Right cardiac atrium (tissue), 5 donors: ENCODE measurements around the gene UGT2A2. TPM values are rescaled to one million over a fixed set of nuclear protein-coding genes. Genes with fewer than 3 reads are reported as not detected.
A peak's percentile ranks its signal among the peaks of the same experiment; 100 is the strongest.

Experiments
- ATAC-seq, 2 donors: fragments of 200-7000 bp; cut with Tn5 transposase; one replicate each; pipeline versions ENCODE4 v1.8.0 to v1.9.1; 2020; ENCODE audit warnings: moderate library complexity in 2 of 2, mild to moderate bottlenecking in 1 of 2
- DNase-seq, 3 donors: peaks; one replicate each; pipeline ENCODE4 v3.0.0-alpha.2; 2020
- H3K27ac ChIP-seq: one replicate; pipeline ENCODE4 v1.5.1; 2013; ENCODE audit warnings: mild to moderate bottlenecking, low read length, control low read depth, moderate library complexity
- H3K27me3 ChIP-seq: one replicate; pipeline ENCODE4 v1.6.1; 2013; ENCODE audit not compliant: control insufficient read depth, insufficient read depth
- H3K4me1 ChIP-seq: one replicate; pipeline ENCODE4 v1.6.1; 2013; ENCODE audit warnings: low read length; ENCODE audit not compliant: control insufficient read depth, insufficient read depth
- H3K4me3 ChIP-seq: one replicate; pipeline ENCODE4 v1.5.1; 2013; ENCODE audit warnings: low read length, control low read depth
- H3K9me3 ChIP-seq: one replicate; pipeline ENCODE4 v1.6.1; 2013; ENCODE audit warnings: low read length; ENCODE audit not compliant: control insufficient read depth
- WGBS: extraction: QIAGEN DNeasy Blood & Tissue Kit; methylation state at CpG from one replicate; pipeline ENCODE4 v1.1.7; 2013; 5-methylcytosine and 5-hydroxymethylcytosine counted together
- intact Hi-C, 4 donors: fragments of 100-400 bp; cut with DNase I; formaldehyde crosslinking; loops; one replicate each; pipeline versions ENCODE4 v1.11.0 to v1.14.0; 2022 to 2023
- polyA plus RNA-seq: library from polyadenylated mRNA; stranded (reverse); fragments of 200-250 nt; gene quantifications from one replicate; pipeline ENCODE4 v1.2.3, GENCODE V29; 2013
- total RNA-seq, 4 donors: library from RNA; stranded (reverse); fragmentation: NEBNext Ultra II Directional; extraction: Animal tissue kit (Norgen Biotek cat#: 25700); gene quantifications; one replicate each; pipeline ENCODE4 v1.2.1, GENCODE V29; 2021
- donor health status: healthy with polysubstance abuse.
- donor health status: DM: no; HTN: yes; CAD: no.
- donor health status: DM: no; HTN: no; CAD: no.
- donor health status: DM: no; HTN: yes; CAD: no; lungs with severe emphysema.
- donor health status: DM: yes; HTN: yes; CAD: no.

Gene UGT2A2
- total and polyA plus RNA-seq, 5 donors: not detected

GRCh38 chr4:69576251-69576877 lies 63.1 kb downstream of the UGT2A2 start:
- intact Hi-C loops: no loop called here
- Histone ChIP-seq H3K27ac (no peak overlapping the region), H3K27me3 (no peaks in the 10 kb centered on the region), H3K4me1 (no peaks in the 10 kb centered on the region), H3K9me3 (no peaks in the 10 kb centered on the region), H3K4me3 (no peak overlapping the region)
- peak in 1 of 2 donors; percentile 40 for ATAC-seq
- WGBS: 96% methylated on average over 24 of the region's 24 CpGs
- peak in 2 of 3 donors; percentile 20 to 35 for DNase-seq

- H3K4me3 ChIP-seq: no peak overlapping the region
- ATAC-seq (no peak), DNase-seq (no peak)
- H3K4me1 ChIP-seq: no peaks in the 10 kb centered on the region
- 90% methylated on average over 1 of the region's 1 CpG for WGBS
- H3K9me3 ChIP-seq: no peaks in the 10 kb centered on the region
- H3K27me3 ChIP-seq: no peaks in the 10 kb centered on the region
- H3K27ac ChIP-seq: no peak overlapping the region
- intact Hi-C loops: no loop called here
Observed at GRCh38 chr4:69568787-69569186, 70.7 kb downstream of the UGT2A2 start.

GRCh38 chr4:69563424-69563823 lies 76.0 kb downstream of the UGT2A2 start:
- DNase-seq (no peak), ATAC-seq (no peak)
- no peaks in the 10 kb centered on the region for H3K9me3 ChIP-seq
- H3K4me1 ChIP-seq: no peaks in the 10 kb centered on the region
- H3K27ac ChIP-seq: no peak overlapping the region
- H3K27me3 ChIP-seq: no peaks in the 10 kb centered on the region
- intact Hi-C loops: no loop called here
- H3K4me3 ChIP-seq: no peak overlapping the region
- WGBS: 40% methylated on average over 2 of the region's 2 CpGs

- 65% methylated on average over 2 of the region's 2 CpGs for WGBS
- H3K4me1 ChIP-seq: peaks cover 1% of the 10 kb centered on the region
- no peak overlapping the region for H3K27ac ChIP-seq
- H3K9me3 ChIP-seq: no peaks in the 10 kb centered on the region
- intact Hi-C loops: no loop called here
- H3K27me3 ChIP-seq: no peaks in the 10 kb centered on the region
- DNase-seq (no peak), ATAC-seq (no peak)
- no peak overlapping the region for H3K4me3 ChIP-seq
Observed at GRCh38 chr4:69549651-69550050, 89.8 kb downstream of the UGT2A2 start.

- 59% methylated on average over 6 of the region's 6 CpGs for WGBS
- intact Hi-C loops: no loop called here
Observed at GRCh38 chr4:69546134-69546765, 93.2 kb downstream of the UGT2A2 start.

More at GRCh38 chr4:69546134-69546765, 93.2 kb downstream of the UGT2A2 start:
- Histone ChIP-seq H3K4me3 (no peak overlapping the region), H3K27me3 (no peaks in the 10 kb centered on the region), H3K9me3 (no peaks in the 10 kb centered on the region), H3K4me1 (peaks cover 1% of the 10 kb centered on the region), H3K27ac (no peak overlapping the region)
- no peak for ATAC-seq
- DNase-seq: no peak

Other genes with a start within 250 kb of the UGT2A2 start
- gene UGT2B4, start 143.7 kb downstream of the UGT2A2 start, total RNA-seq: 10 to 100 TPM in 3 of 4 donors, not detected in 1; 14.0 to 22.7 (median 16.6) TPM
- 11.8 TPM for gene UGT2B4, start 143.7 kb downstream of the UGT2A2 start, polyA plus RNA-seq
- not detected for gene UGT2A1, start 13.6 kb upstream of the UGT2A2 start, total RNA-seq
- gene UGT2A1, start 13.6 kb upstream of the UGT2A2 start, polyA plus RNA-seq: not detected
- gene SULT1B1, start 121.0 kb upstream of the UGT2A2 start, total RNA-seq: 1 to 10 TPM in 1 of 4 donors, under 1 TPM in 3; 0.51 to 2.7 (median 0.93) TPM
- 0.18 TPM for gene SULT1B1, start 121.0 kb upstream of the UGT2A2 start, polyA plus RNA-seq
- not detected for gene SULT1E1, start 220.5 kb upstream of the UGT2A2 start, total RNA-seq
- gene SULT1E1, start 220.5 kb upstream of the UGT2A2 start, polyA plus RNA-seq: 0.11 TPM